Stimulated activated naive CD8-positive, alpha-beta T cell treated with anti-CD3 and anti-CD28 coated beads, Interleukin-15, Interleukin-2, amounts not matched to agents 100 ng/mL and 50 ng/mL, for 24 hours (primary cell): ENCODE results near the gene ZSCAN9.
A peak's percentile ranks its signal among the peaks of the same experiment; 100 is the strongest.

Experiments used
- H3K27ac Mint-ChIP-seq: one replicate; pipeline ENCODE4 v1.8.0; 2021; ENCODE audit warnings: mild to moderate bottlenecking, mixed read lengths
- H3K27me3 Mint-ChIP-seq: one replicate; pipeline ENCODE4 v1.8.0; 2021; ENCODE audit warnings: mixed read lengths
- H3K36me3 Mint-ChIP-seq: one replicate; pipeline ENCODE4 v1.8.0; 2021; ENCODE audit warnings: low read depth, mixed read lengths
- H3K4me1 Mint-ChIP-seq: one replicate; pipeline ENCODE4 v1.8.0; 2021; ENCODE audit warnings: low read depth, mixed read lengths
- H3K4me3 Mint-ChIP-seq: one replicate; pipeline ENCODE4 v1.8.0; 2021; ENCODE audit warnings: mild to moderate bottlenecking, mixed read lengths
- H3K9me3 Mint-ChIP-seq: one replicate; pipeline ENCODE4 v1.8.0; 2021; ENCODE audit warnings: mixed read lengths

The ZSCAN9 gene

GRCh38 chr6:28245206-28245941 lies 20.3 kb downstream of the ZSCAN9 start:
- Mint-ChIP-seq H3K36me3 (peaks cover 50% of the 10 kb centered on the region), H3K27me3 (no peaks in the 10 kb centered on the region), H3K4me3 (no peak overlapping the region), H3K4me1 (peaks cover 10% of the 10 kb centered on the region), H3K27ac (no peak overlapping the region), H3K9me3 (no peaks in the 10 kb centered on the region)

- Mint-ChIP-seq H3K36me3 (peaks cover 39% of the 10 kb centered on the region), H3K27me3 (no peaks in the 10 kb centered on the region), H3K4me1 (peaks cover 36% of the 10 kb centered on the region), H3K27ac (no peak overlapping the region), H3K4me3 (no peak overlapping the region), H3K9me3 (no peaks in the 10 kb centered on the region)
Measured at GRCh38 chr6:28248916-28249315, 23.8 kb downstream of the ZSCAN9 start.

- Mint-ChIP-seq H3K4me1 (peaks cover 36% of the 10 kb centered on the region), H3K27me3 (no peaks in the 10 kb centered on the region), H3K27ac (no peak overlapping the region), H3K4me3 (peak overlapping the region; percentile 98), H3K36me3 (peaks cover 24% of the 10 kb centered on the region), H3K9me3 (no peaks in the 10 kb centered on the region)
Measured at GRCh38 chr6:28250747-28251146, 25.7 kb downstream of the ZSCAN9 start.

GRCh38 chr6:28251661-28252008 lies 26.6 kb downstream of the ZSCAN9 start:
- no peaks in the 10 kb centered on the region for H3K9me3 Mint-ChIP-seq
- H3K27ac Mint-ChIP-seq: peak overlapping the region; percentile 96
- no peaks in the 10 kb centered on the region for H3K27me3 Mint-ChIP-seq
- H3K4me1 Mint-ChIP-seq: peaks cover 36% of the 10 kb centered on the region
- peaks cover 17% of the 10 kb centered on the region for H3K36me3 Mint-ChIP-seq
- peak overlapping the region; percentile 98 for H3K4me3 Mint-ChIP-seq

- Mint-ChIP-seq H3K4me3 (peak within 1 kb of the TSS; percentile 98), H3K36me3 (peaks cover 11% of the 10 kb centered on the region), H3K27me3 (no peaks in the 10 kb centered on the region), H3K27ac (peak within 1 kb of the TSS; percentile 96), H3K9me3 (no peaks in the 10 kb centered on the region), H3K4me1 (peaks cover 36% of the 10 kb centered on the region)
Measured at GRCh38 chr6:28252009-28252975, 27.2 kb downstream of the ZSCAN9 start, which contains the start of gene ZKSCAN4. ZKSCAN4 (minus strand) TSS chr6:28252269; CDS start chr6:28251980, 289 bp downstream.

- H3K4me3 Mint-ChIP-seq: no peak overlapping the region
- peaks cover 11% of the 10 kb centered on the region for H3K36me3 Mint-ChIP-seq
- H3K9me3 Mint-ChIP-seq: peaks cover 7% of the 10 kb centered on the region
- no peak overlapping the region for H3K27ac Mint-ChIP-seq
- peaks cover 41% of the 10 kb centered on the region for H3K4me1 Mint-ChIP-seq
- peaks cover 3% of the 10 kb centered on the region for H3K27me3 Mint-ChIP-seq
Measured at GRCh38 chr6:28254121-28254519, 29.0 kb downstream of the ZSCAN9 start.

GRCh38 chr6:28257042-28257441 lies 32.0 kb downstream of the ZSCAN9 start:
- H3K4me1 Mint-ChIP-seq: peaks cover 19% of the 10 kb centered on the region
- H3K4me3 Mint-ChIP-seq: no peak overlapping the region
- H3K27me3 Mint-ChIP-seq: peaks cover 7% of the 10 kb centered on the region
- peaks cover 17% of the 10 kb centered on the region for H3K9me3 Mint-ChIP-seq
- no peak overlapping the region for H3K27ac Mint-ChIP-seq
- H3K36me3 Mint-ChIP-seq: peaks cover 5% of the 10 kb centered on the region

- Mint-ChIP-seq H3K36me3 (peaks cover 5% of the 10 kb centered on the region), H3K27ac (peak within 1 kb of the TSS; percentile 56)
Measured at GRCh38 chr6:28258877-28259777, 34.1 kb downstream of the ZSCAN9 start, which contains the start of gene NKAPL. NKAPL (plus strand) TSS chr6:28259297; CDS start chr6:28259372, 75 bp downstream.

GRCh38 chr6:28263922-28264321 lies 38.8 kb downstream of the ZSCAN9 start:
- Mint-ChIP-seq H3K4me3 (no peak overlapping the region), H3K27me3 (peaks cover 3% of the 10 kb centered on the region), H3K4me1 (peaks cover 9% of the 10 kb centered on the region), H3K9me3 (peaks cover 10% of the 10 kb centered on the region), H3K27ac (no peak overlapping the region), H3K36me3 (peaks cover 1% of the 10 kb centered on the region)

More at GRCh38 chr6:28258877-28259777, 34.1 kb downstream of the ZSCAN9 start, which contains the start of gene NKAPL:
- peaks cover 5% of the 10 kb centered on the region for H3K4me1 Mint-ChIP-seq
- H3K9me3 Mint-ChIP-seq: peaks cover 17% of the 10 kb centered on the region
- peak within 1 kb of the TSS; percentile 64 for H3K4me3 Mint-ChIP-seq
- H3K27me3 Mint-ChIP-seq: peaks cover 7% of the 10 kb centered on the region

GRCh38 chr6:28264834-28265401 lies 39.8 kb downstream of the ZSCAN9 start:
- Mint-ChIP-seq H3K36me3 (no peaks in the 10 kb centered on the region), H3K27ac (no peak overlapping the region), H3K9me3 (peaks cover 4% of the 10 kb centered on the region), H3K4me1 (peaks cover 16% of the 10 kb centered on the region), H3K4me3 (no peak overlapping the region), H3K27me3 (no peaks in the 10 kb centered on the region)

GRCh38 chr6:28266563-28266961 lies 41.5 kb downstream of the ZSCAN9 start:
- H3K9me3 Mint-ChIP-seq: no peaks in the 10 kb centered on the region
- no peaks in the 10 kb centered on the region for H3K27me3 Mint-ChIP-seq
- no peak overlapping the region for H3K4me3 Mint-ChIP-seq
- peaks cover 23% of the 10 kb centered on the region for H3K4me1 Mint-ChIP-seq
- H3K36me3 Mint-ChIP-seq: no peaks in the 10 kb centered on the region
- H3K27ac Mint-ChIP-seq: no peak overlapping the region

GRCh38 chr6:28266962-28267694 lies 42.1 kb downstream of the ZSCAN9 start, which contains the start of gene ZSCAN26:
ZSCAN26 (plus strand) TSS chr6:28267143; CDS start chr6:28271920, 4,777 bp downstream.
- Mint-ChIP-seq H3K4me3 (no peak within 1 kb of the TSS), H3K27me3 (no peaks in the 10 kb centered on the region), H3K9me3 (no peaks in the 10 kb centered on the region), H3K27ac (no peak within 1 kb of the TSS), H3K36me3 (no peaks in the 10 kb centered on the region), H3K4me1 (peaks cover 23% of the 10 kb centered on the region)

GRCh38 chr6:28267695-28268059 lies 42.6 kb downstream of the ZSCAN9 start:
- Mint-ChIP-seq H3K9me3 (no peaks in the 10 kb centered on the region), H3K4me3 (no peak overlapping the region), H3K36me3 (no peaks in the 10 kb centered on the region), H3K27me3 (no peaks in the 10 kb centered on the region), H3K4me1 (peaks cover 23% of the 10 kb centered on the region), H3K27ac (no peak overlapping the region)
